Duodenal mucosa (tissue), 2 donors: ENCODE measurements around the gene SLC35A2.

Experiments
- H3K27ac ChIP-seq: one replicate; pipeline ENCODE4 v1.7.0; 2013; ENCODE audit warnings: low read depth, low read length
- H3K27me3 ChIP-seq, 2 donors: one replicate each; pipeline ENCODE4 v1.7.0; 2013; ENCODE audit warnings: low read length in 2 of 2, control low read depth in 1 of 2; ENCODE audit not compliant: insufficient read depth in 2 of 2, control insufficient read depth in 1 of 2
- H3K36me3 ChIP-seq, 2 donors: one replicate each; pipeline ENCODE4 v1.7.0; 2013; ENCODE audit warnings: low read length in 2 of 2, control low read depth in 1 of 2; ENCODE audit not compliant: insufficient read depth in 2 of 2, control insufficient read depth in 1 of 2
- H3K4me1 ChIP-seq, 2 donors: one replicate each; pipeline ENCODE4 v1.7.0; 2013; ENCODE audit warnings: low read length in 2 of 2, control low read depth in 1 of 2; ENCODE audit not compliant: insufficient read depth in 2 of 2, control insufficient read depth in 1 of 2
- H3K4me3 ChIP-seq, 2 donors: one replicate each; pipeline ENCODE4 v1.7.0; 2013; ENCODE audit warnings: low read length in 2 of 2, low read depth in 1 of 2
- H3K9ac ChIP-seq, 2 donors: one replicate each; pipeline ENCODE4 v1.7.0; 2013; ENCODE audit warnings: low read length in 2 of 2, low read depth in 1 of 2
- H3K9me3 ChIP-seq, 2 donors: one replicate each; pipeline ENCODE4 v1.7.0; 2013; ENCODE audit warnings: low read length in 2 of 2, control low read depth in 1 of 2; ENCODE audit not compliant: control insufficient read depth in 1 of 2

The SLC35A2 gene

GRCh38 chrX:48917139-48918001 is 5.9 kb upstream of the SLC35A2 start:
- Histone ChIP-seq H3K36me3 (peaks cover 14 to 28% of the 10 kb centered on the region in 2 donors), H3K27me3 (no peaks in the 10 kb centered on the region), H3K9me3 (no peaks in the 10 kb centered on the region), H3K27ac (peak overlapping the region; percentile 25), H3K9ac (peak overlapping the region; percentile 61 to 69), H3K4me3 (peak overlapping the region; percentile 73 to 74), H3K4me1 (peaks cover 13 to 19% of the 10 kb centered on the region in 2 donors)

- no peak overlapping the region for H3K27ac ChIP-seq
- H3K4me3 ChIP-seq: peak overlapping the region in 1 of 2 donors; percentile 48
- H3K9ac ChIP-seq: no peak overlapping the region
- H3K9me3 ChIP-seq: no peaks in the 10 kb centered on the region
- H3K36me3 ChIP-seq: peaks cover 14 to 25% of the 10 kb centered on the region in 2 donors
- H3K27me3 ChIP-seq: no peaks in the 10 kb centered on the region
- H3K4me1 ChIP-seq: peaks cover 9 to 26% of the 10 kb centered on the region in 2 donors
Measured at GRCh38 chrX:48914593-48915493, 3.4 kb upstream of the SLC35A2 start.

- Histone ChIP-seq H3K4me3 (no peak overlapping the region), H3K9ac (no peak overlapping the region), H3K9me3 (no peaks in the 10 kb centered on the region), H3K4me1 (peaks cover 5 to 24% of the 10 kb centered on the region in 2 donors), H3K27ac (no peak overlapping the region), H3K36me3 (peaks cover 14 to 25% of the 10 kb centered on the region in 2 donors), H3K27me3 (no peaks in the 10 kb centered on the region)
Measured at GRCh38 chrX:48913605-48914366, 2.3 kb upstream of the SLC35A2 start.

DNA sequence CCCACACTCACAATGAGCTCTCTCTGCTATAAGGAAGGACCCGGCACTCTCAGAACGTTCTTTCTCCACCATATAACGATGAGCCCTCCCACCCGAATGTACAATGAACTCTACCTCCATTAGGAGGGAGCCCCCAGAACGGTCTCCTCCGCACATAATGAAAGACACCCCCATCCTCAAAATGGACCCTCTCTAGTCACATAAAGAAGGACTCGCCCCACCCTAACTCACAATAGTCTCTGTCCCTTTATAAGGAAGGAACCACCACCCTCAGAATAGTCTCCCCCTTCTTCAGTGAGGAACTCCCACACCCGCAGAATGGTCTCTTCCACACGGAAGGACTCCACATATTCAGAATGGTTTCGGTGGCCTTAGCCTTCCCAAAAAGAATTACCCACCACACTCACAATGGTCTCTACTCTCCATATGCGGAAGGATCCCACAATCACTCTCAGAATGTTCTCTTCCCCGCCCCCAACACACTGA is 477 bp downstream of the SLC35A2 start:
- peak overlapping the region; percentile 76 to 79 for H3K9ac ChIP-seq
- H3K4me1 ChIP-seq: peaks cover 5 to 17% of the 10 kb centered on the region in 2 donors
- H3K27me3 ChIP-seq: no peaks in the 10 kb centered on the region
- peak overlapping the region; percentile 85 to 92 for H3K4me3 ChIP-seq
- no peaks in the 10 kb centered on the region for H3K9me3 ChIP-seq
- H3K27ac ChIP-seq: peak overlapping the region; percentile 75
- peaks cover 14 to 29% of the 10 kb centered on the region in 2 donors for H3K36me3 ChIP-seq

DNA sequence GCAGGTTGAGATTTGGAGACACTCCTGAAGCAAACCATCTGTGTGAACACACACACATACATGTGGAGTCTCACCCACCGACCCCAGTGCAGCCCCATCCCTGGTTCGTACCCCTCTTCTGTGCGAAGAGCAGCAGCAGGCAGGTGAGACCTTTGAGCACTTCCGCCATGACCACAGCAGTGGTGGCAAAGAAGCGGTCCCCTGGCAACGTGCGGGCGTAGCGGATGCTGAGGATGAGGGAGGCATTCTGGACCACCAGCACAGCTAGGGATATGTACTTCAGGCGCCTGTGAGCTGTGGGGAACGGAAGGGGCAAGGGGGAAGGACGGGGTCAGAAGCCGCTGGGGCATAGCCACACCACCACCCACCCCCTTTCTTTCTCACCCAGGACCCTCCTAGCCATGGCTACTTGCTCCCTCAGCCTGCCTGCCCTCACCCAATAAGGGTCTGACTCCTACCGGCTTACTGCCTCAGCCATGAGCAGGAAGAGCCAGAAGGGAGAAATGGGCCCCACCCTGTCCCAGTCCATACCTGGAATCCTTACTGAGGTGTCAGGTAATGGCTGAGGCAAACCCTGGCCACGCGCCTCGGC is 1.6 kb downstream of the SLC35A2 start:
- H3K4me1 ChIP-seq: peaks cover 5 to 17% of the 10 kb centered on the region in 2 donors
- H3K27me3 ChIP-seq: no peaks in the 10 kb centered on the region
- no peaks in the 10 kb centered on the region for H3K9me3 ChIP-seq
- no peak overlapping the region for H3K9ac ChIP-seq
- no peak overlapping the region for H3K27ac ChIP-seq
- H3K4me3 ChIP-seq: no peak overlapping the region
- H3K36me3 ChIP-seq: peaks cover 11 to 24% of the 10 kb centered on the region in 2 donors

- Histone ChIP-seq H3K9ac (no peak overlapping the region), H3K27me3 (no peaks in the 10 kb centered on the region), H3K36me3 (peaks cover 0 to 22% of the 10 kb centered on the region in 2 donors), H3K4me3 (no peak overlapping the region), H3K4me1 (peaks cover 5 to 17% of the 10 kb centered on the region in 2 donors), H3K27ac (no peak overlapping the region), H3K9me3 (no peaks in the 10 kb centered on the region)
Measured at GRCh38 chrX:48908600-48908999, 2.8 kb downstream of the SLC35A2 start.

- no peaks in the 10 kb centered on the region for H3K27me3 ChIP-seq
- no peaks in the 10 kb centered on the region for H3K9me3 ChIP-seq
- no peak overlapping the region for H3K27ac ChIP-seq
- H3K9ac ChIP-seq: no peak overlapping the region
- no peak overlapping the region for H3K4me3 ChIP-seq
- peaks cover 20 to 49% of the 10 kb centered on the region in 2 donors for H3K36me3 ChIP-seq
- H3K4me1 ChIP-seq: peaks cover 1 to 5% of the 10 kb centered on the region in 2 donors
Measured at GRCh38 chrX:48905090-48905790, 6.2 kb downstream of the SLC35A2 start.

GRCh38 chrX:48904626-48905025 is 6.8 kb downstream of the SLC35A2 start:
- H3K9me3 ChIP-seq: no peaks in the 10 kb centered on the region
- no peak overlapping the region for H3K27ac ChIP-seq
- H3K4me3 ChIP-seq: no peak overlapping the region
- no peak overlapping the region for H3K9ac ChIP-seq
- H3K36me3 ChIP-seq: peaks cover 20 to 49% of the 10 kb centered on the region in 2 donors
- no peaks in the 10 kb centered on the region for H3K27me3 ChIP-seq
- H3K4me1 ChIP-seq: peaks cover 0 to 1% of the 10 kb centered on the region in 2 donors

GRCh38 chrX:48904180-48904579 is 7.3 kb downstream of the SLC35A2 start:
- no peaks in the 10 kb centered on the region for H3K27me3 ChIP-seq
- H3K9me3 ChIP-seq: no peaks in the 10 kb centered on the region
- no peak overlapping the region for H3K4me3 ChIP-seq
- peaks cover 20 to 49% of the 10 kb centered on the region in 2 donors for H3K36me3 ChIP-seq
- H3K4me1 ChIP-seq: peaks cover 0 to 5% of the 10 kb centered on the region in 2 donors
- H3K27ac ChIP-seq: no peak overlapping the region
- no peak overlapping the region for H3K9ac ChIP-seq
